ENCODE measurements around the gene RPL27. TPM values are rescaled to one million over a fixed set of nuclear protein-coding genes. Genes with fewer than 3 reads are reported as not detected.

Gene RPL27
- total RNA-seq, 1 donor from 2014 or later, result 1,478 TPM

Other genes starting within 250 kb of the RPL27 start
- 1.3 and 5.3 TPM in 2 replicates for gene RAMP2, start 237.2 kb upstream of the RPL27 start, total RNA-seq
- gene VPS25, start 225.0 kb upstream of the RPL27 start, total RNA-seq, result 131 and 144 TPM in 2 replicates
- 0.67 and 0.96 TPM in 2 replicates for gene WNK4, start 217.8 kb upstream of the RPL27 start, total RNA-seq
- 48.3 and 49.4 TPM in 2 replicates for gene COA3, start 199.7 kb upstream of the RPL27 start, total RNA-seq
- gene CNTD1, start 199.6 kb upstream of the RPL27 start, total RNA-seq, result 0.21 TPM in 1 of 2 replicates, not detected in the other
- 100 and 112 TPM in 2 replicates for gene BECN1, start 174.1 kb upstream of the RPL27 start, total RNA-seq
- gene PSME3, start 165.0 kb upstream of the RPL27 start, total RNA-seq, result 164 and 182 TPM in 2 replicates
- 2.7 and 3.7 TPM in 2 replicates for gene AOC2, start 153.8 kb upstream of the RPL27 start, total RNA-seq
- gene AOC3, start 147.2 kb upstream of the RPL27 start, total RNA-seq, result 0.08 and 0.55 TPM in 2 replicates
- not detected in 2 replicates for gene G6PC1, start 97.6 kb upstream of the RPL27 start, total RNA-seq
- gene AARSD1, start 34.0 kb upstream of the RPL27 start, total RNA-seq, result 33.6 and 40.0 TPM in 2 replicates
- 1.2 and 1.6 TPM in 2 replicates for gene PTGES3L, start 18.3 kb upstream of the RPL27 start, total RNA-seq
- 13.2 and 20.1 TPM in 2 replicates for gene RUNDC1, start 17.9 kb upstream of the RPL27 start, total RNA-seq
- 9.7 and 11.5 TPM in 2 replicates for gene IFI35, start 8.4 kb downstream of the RPL27 start, total RNA-seq
- gene VAT1, start 24.0 kb downstream of the RPL27 start, total RNA-seq, result 398 and 429 TPM in 2 replicates
- gene RND2, start 26.8 kb downstream of the RPL27 start, total RNA-seq, result 0.63 and 0.96 TPM in 2 replicates
- 9.3 and 11.4 TPM in 2 replicates for gene BRCA1, start 126.9 kb downstream of the RPL27 start, total RNA-seq
- gene NBR1, start 172.8 kb downstream of the RPL27 start, total RNA-seq, result 60.5 and 64.1 TPM in 2 replicates
- gene TMEM106A, start 213.5 kb downstream of the RPL27 start, total RNA-seq, result 4.0 and 5.6 TPM in 2 replicates
- not detected in 2 replicates for gene CCDC200, start 230.2 kb downstream of the RPL27 start, total RNA-seq
- gene RNU2-1, start 235.6 kb downstream of the RPL27 start, total RNA-seq, result not detected in 2 replicates

Data from kidney epithelial cell (primary cell).